ENCODE results near the gene DNAJC15.

GRCh38 chr13:43110036-43110435 lies 86.7 kb downstream of the DNAJC15 start:
- no peak for TF ChIP-seq EZH2phosphoT487 (IDR thresholded peaks at IDR 0.05; ENCODE audit: borderline replicate concordance, low read depth, low read length)
- no peak for TF ChIP-seq CTCF (conservative IDR thresholded peaks at IDR 0.05; ENCODE audit: low read length)
